ENCODE results near the gene MEIS2. TPM values are rescaled to one million over a fixed set of nuclear protein-coding genes. Genes with fewer than 3 reads are reported as not detected.

The MEIS2 gene
- polyA plus RNA-seq, 4 donors, result 138 to 178 (median 147) TPM

DNA sequence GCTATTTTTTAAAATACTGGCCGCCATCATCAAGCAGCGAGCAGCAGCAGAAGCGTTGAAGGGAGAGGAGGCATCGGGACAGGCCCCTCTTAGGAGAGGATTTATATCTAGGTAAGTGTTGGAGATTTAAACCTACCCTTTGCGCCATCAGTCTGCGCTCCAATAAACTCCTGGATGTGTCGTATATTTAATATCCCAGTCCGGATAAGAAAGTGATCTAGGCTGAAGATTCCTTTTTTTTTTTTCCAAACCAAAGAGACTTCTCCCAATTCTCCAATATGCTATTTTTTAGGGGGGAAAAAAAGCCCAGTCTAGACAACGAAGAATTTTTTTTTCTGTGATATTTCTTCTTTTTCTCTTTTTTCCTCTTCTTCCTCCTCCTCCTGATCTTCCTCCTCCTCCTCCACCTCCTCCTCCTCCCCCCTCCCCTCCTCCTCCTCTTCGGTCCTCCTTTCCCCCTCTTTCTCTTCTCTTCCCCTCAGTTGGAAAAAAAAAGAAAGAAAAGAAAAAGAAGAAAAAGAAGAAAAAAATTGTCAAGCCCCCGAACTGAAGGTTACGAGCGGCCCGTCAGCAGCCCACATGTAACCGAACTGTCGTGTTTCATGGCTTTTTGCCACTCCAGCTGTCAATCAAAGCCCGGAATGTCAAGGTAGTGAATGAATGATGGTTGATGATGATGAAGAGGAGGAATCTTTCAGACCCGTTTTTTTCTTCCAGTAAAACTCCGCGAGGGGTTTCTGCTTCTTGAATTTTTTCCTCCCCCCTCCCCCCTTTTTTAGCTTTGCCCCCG lies 835 bp downstream of the MEIS2 start:
- DNase-seq (ENCODE audit: low read depth in 4 of 4, low spot score in 2 of 4), result no peak

DNA sequence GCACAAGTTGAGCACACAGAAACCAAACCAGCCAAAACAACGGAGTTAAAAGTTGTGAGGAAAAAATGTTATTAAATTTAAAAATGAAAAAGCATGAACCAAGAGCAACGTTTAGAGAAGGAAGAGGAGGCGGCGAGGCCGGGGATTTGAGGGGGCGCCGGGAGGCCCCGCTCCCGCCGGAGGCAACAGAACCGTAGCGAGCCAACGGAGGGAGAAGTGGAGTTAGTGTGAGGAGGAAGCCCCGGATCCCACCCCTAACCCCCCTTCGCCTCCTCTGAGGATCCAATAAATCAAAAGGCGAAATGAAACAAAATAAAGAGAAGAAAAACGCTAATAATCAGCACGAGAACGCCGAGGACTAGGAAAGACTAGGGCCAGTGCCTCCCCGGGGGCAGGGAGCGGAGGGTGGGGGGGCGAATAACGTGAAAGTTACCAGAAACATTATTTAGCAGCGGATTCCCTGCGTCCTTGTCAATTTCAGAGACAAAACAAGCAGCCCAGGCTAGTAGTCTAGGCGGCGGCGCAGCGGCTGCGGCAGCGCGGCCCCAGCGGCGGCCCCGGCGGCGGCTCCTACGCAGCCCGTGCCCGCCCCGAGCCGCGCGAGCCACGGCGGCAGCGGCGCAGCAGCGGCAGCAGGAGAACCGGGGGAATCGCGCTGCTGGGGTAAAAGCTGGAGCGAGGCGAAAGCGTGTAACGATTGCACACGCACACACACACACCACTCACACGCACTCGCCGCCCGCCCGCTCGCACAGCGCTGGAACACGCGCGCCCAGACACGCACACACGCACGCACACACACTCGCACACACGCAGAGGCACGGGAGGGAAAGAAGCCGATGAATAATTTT lies 1.7 kb downstream of the MEIS2 start:
- no peak for DNase-seq (ENCODE audit: low read depth in 4 of 4, low spot score in 2 of 4)

DNA sequence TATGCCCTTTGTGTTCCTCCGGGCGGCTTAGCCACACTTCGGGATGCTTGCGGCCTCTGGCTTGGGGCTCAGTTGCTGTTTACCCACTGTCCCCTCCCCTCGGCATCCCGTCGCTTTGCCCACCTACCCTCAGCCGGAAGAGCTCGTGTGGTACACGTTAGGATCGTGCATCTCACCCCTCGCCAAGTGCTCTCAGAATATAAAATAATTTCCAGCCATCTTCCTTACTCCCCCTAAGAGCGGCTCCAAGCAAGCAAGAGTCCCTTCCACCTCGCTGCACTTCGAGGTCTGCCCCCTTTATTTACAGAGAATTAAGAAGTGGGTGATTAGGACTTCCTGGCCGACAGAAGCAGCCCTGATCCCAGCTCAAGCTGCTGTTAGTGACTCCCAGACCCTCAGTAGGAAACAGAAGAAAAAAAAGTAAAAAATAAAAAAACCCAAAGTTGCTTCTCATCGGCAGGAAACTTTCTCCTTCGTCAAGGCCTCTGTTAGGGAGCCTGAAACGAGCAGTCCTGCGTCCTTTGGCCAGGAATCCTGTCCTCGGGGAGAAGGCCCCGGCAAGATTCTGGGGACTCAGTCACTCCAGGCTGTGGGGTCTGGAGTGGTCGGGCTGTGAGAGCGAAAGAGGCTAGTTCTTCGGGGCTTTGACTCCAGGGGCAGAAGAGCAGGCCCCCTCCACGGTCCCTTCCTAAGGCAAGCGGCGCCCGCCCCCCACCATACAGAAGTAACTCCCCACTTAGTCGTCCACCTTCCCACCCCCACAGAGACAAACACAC lies 3.0 kb downstream of the MEIS2 start:
- no peak for DNase-seq (ENCODE audit: low read depth in 4 of 4, low spot score in 2 of 4)

DNA sequence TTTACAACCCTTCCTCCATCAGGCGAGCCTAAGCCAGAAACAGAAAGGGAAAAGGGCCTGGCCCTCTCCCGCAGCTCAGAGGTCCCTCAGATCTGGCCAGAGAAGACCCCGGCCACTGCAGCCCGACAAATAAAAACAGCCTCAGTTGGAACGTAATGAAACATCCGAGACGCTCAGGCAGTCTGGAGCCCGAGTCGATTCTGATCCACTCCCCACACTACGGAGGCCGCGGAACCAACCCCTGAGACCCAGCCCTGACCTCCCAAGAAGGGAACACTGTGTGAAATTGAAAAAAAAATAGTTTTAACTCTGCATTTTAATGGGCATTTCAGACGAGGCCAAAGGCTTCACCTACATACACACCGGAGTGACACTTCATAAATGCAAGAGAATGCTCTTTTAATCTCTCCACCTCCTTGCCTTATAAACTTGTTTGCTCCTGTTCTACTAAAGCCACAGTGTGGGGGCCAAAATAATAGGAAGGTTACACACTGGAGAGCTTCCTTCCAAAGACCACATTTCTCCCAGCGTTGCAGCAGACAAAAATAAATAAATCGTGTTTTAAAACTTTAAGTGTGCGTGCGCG lies 3.7 kb downstream of the MEIS2 start:
- DNase-seq (ENCODE audit: low read depth in 4 of 4, low spot score in 2 of 4), result no peak

DNA sequence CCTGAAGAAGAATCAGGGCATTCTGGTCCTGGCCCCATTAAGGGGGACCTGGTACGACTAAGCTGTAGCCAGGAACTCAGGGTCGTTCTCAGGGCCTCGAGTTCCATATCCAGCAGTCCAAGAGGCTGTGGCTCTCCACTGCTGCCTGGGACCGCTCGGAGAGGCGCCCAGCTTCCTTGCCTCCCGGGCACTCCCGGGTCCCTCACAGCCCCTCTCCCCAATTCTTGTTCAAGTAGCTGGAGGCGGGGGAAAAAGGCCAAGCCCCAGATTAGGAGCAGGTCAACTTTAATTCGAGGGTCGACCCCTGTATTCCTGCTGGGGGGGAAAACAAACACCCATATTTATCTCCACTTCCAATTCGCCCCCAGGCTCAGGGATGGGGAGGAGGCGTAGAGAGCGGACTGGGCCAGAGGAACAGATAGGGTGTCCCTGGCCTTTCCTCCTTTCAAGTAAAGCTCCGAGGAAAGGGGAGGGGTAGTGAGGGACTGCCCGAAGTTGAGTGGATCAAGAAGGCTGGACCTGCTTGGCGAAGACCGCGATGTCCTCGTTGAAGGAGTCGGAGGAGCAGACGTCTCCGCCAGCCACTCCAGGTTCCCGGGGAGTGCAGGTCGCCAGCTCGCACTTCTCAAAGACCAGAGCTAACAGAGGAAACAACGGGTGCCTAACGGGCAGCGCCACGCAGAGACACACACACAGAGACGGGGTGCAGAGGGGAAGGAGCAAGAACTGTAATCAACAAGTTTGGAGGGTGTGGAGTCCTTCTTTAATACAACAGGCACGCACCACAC lies 4.4 kb downstream of the MEIS2 start:
- DNase-seq (ENCODE audit: low read depth in 4 of 4, low spot score in 2 of 4), result no peak

DNA sequence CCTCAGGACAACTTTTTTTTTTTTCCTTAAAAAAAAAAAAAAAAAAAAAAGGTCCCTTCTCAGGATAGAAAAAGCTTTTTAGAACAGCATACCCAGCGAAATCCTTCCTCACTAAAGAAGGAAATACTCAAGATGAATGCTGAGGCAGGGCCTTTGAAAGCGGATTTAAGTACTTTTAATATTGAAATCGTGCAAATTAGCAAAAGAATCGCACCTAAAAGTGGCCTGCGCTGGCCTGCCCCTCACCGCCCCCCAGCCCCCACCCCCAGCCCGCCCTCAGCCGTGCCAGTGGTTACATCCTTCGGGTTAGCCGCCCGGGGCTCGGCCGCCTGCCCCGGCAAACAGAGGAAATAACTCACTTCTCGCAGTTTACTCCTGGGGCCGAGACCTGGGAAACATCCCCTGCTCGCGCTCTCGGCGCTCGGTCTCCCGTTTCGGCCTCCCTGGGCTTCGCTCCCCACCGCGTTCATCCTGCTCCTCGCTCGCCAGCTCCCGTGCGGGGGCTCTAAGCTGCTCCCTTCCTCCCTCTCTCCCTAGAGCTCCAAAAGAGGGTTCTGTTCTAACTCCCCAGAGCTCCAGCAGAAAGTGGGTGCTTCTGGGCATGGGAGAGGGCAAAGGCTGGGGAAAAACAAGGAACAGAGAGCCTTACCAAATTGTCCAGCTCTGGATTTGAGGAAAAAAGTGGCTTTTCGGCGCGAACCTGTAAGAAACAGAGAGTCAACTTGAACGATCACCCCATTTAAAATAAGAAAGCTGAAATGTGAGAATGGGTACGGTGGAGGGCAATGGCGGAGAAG lies 5.2 kb downstream of the MEIS2 start:
- no peak for DNase-seq (ENCODE audit: low read depth in 4 of 4, low spot score in 2 of 4)

DNA sequence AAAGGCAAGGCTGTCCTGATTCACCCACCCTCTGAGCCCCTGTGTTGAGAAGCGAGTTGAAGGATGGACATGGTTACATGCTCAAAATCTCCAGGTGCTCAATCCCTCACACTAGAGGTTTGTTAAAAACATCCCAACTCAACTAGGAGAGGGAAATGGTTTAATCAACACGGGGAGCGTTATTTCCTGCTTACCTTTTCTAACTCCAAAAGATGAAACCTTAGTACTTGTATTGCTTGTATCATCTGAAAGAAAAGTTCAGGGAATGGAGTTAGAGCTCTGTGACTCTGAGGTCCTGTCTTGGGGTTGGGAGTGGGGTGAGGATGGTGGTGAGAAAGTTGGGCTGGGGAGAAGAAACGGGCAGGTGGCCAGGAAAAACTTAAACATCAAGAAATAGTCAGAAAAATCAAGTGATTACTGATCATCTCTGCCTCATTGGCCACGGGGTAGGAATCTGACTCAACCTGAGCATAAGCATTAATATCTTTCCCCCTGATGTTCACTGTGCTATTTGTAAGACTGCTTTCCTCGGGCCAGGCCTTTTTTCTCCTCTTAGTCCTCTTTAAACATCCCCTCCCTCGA lies 5.9 kb downstream of the MEIS2 start:
- DNase-seq (ENCODE audit: low read depth in 4 of 4, low spot score in 2 of 4), result no peak

DNA sequence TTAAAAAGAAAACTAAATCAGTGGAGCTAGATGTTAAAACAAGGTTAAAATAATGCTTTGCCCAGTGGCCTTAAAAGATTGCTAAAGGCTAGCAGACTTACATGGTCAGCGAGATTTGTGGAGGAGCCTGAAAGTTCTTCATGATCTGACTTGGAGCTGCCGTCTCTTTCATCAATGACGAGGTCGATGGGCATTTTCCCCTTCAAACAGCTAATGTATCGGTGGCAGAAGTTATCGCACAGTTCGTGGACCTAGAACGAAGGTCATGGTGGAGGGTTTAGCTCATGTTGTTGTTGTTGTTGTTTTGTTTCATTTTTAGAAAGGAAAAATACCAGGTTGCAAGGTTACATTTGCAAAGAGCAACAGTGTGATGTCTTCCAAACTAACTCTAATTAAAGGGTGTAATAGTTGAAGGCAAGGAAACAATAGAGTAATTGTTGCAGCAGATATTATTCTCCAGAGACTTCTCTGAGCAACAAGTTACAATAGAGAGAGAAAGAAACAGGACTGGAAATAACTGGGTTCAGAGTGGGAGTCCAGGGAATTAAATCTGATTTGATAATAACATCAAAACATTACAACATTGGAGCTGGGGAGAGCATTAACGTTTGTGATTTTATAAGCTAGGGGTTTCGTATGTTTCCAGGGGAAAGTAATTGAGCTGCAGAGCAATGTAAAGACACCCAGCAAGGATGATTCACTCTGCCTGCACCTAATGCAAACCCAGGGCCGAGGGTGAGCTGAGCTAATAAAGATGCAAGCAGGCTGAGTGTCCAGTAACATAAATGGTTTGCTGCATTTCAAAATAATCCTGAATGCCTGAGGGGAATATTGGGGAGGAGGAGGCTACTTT lies 6.6 kb downstream of the MEIS2 start:
- no peak for DNase-seq (ENCODE audit: low read depth in 4 of 4, low spot score in 2 of 4)

DNA sequence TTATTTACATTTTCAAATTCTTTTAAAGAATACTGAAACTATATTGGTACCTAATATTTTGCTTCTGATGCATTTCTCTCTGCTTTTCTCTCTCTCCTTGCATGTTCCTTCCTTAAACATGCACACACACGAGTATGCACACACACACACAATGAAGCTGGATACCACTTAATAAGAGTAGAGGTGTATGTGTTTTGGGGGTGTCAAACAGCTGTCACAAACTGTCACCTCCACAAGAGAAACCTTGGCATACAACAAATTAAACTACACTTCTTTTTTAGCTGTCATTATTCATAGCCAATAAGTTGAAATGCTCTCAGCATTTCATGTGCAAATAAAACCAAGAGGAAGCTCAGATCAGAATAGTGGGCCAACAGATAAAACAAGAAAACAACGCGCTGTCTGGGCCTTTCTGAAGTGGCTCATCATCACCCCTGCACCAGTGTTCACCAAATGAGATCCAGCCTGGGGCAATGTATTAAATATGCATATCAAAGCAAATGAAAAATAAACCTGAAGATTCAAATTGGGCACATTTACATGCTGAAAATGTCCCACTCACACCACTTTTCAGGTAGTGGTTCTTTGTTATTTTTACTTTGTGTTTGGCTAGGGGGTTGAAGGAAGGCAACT lies 9.7 kb downstream of the MEIS2 start:
- no peak for DNase-seq (ENCODE audit: low read depth in 4 of 4, low spot score in 2 of 4)

DNA sequence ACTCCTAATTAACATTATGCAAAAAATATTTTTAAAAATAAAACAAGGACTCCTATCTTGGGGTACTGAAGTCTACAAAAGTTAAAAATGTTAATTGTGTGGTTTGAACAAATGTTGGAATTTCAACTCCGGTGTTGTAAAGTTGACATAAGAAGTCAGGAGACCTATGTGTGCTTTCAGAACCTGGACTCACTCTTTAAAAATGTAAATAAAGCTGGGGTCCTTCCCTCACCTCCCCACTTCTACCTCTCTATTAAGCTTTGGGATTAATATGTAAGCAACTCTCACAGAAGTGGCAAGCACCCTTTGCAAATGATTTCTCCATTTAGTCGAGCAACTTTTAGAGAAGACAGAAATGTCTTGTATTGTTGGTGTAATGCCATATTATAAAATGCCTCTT lies 11.9 kb downstream of the MEIS2 start:
- no peak for DNase-seq (ENCODE audit: low read depth in 4 of 4, low spot score in 2 of 4)

DNA sequence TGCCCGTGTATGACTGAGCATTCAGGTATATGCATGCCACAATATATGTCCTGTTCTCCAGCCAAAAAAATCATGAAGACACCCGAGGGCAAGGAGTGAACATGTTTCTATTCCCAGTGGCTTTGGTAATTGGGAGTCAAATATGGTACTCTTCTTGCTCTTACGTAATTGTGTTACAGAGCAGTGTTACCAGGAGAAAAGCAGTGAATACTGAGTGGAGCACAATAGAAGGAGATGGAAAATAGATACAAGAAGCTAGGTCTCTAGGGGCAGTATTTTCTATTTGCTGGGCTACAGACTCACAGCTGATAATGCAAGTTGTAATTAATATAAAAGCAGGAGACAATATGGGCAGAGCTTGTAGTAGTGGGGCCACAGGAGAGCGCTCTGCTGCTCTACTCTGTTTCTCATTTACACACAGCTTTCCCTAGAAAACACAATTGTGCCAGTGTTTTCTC lies 13.2 kb downstream of the MEIS2 start:
- no peak for DNase-seq (ENCODE audit: low read depth in 4 of 4, low spot score in 2 of 4)

DNA sequence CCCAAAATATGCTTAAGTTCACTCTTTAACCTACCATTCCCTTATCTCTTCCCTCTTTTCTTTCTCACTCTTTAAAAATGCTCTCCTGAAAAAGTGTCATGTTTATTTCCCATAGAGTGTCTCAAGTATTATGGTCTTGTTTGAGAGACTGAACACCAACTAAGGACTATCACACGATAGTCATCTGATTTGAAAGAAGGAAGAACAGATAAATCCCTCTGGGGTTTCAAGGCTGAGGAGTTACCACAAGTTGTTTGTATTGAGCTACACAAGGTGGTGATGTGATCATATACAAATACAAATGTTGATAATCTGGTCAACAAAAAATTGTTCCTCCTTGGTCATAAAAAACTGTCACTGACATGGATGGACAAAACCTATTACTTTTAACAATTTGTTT lies 13.8 kb downstream of the MEIS2 start:
- DNase-seq (ENCODE audit: low read depth in 4 of 4, low spot score in 2 of 4), result no peak

DNA sequence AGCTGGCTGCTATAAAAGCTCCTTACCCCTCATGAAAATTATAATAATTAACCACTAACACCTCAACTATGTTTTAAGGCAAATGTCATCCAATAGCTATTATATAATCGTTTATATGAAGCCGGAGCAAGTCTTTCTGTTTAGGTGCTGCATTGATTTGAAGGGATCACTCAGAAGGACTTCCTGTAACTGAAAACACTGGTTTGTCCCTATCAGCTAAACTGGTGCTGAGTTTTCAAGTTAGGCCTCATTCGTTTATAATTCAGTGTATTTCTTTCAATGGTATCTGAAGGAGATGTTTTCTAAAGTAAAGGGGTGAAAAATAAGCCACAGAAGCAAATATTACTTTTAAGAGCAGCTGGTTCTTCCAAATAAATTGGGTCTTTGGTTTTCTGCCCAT lies 14.2 kb downstream of the MEIS2 start:
- DNase-seq (ENCODE audit: low read depth in 4 of 4, low spot score in 2 of 4), result no peak

DNA sequence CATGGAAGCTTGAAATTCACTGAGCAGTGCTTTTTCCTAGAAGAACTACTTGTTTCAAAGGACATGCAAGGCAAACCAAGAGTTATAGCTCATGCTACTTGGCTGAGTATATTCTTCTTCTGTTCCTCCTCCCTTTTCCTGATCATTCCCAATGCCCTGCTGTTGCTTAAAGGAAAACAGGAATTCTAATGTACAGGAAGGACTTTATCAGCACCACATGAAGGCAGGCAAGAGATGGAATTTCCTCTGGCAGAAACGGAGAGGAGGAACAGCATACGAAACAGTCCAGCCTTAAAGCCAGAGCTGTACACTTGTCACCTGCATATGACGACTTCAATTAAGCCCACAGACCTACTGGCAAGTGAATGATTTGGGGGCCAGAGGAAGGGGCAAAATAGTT lies 15.7 kb downstream of the MEIS2 start:
- DNase-seq (ENCODE audit: low read depth in 4 of 4, low spot score in 2 of 4), result no peak

DNA sequence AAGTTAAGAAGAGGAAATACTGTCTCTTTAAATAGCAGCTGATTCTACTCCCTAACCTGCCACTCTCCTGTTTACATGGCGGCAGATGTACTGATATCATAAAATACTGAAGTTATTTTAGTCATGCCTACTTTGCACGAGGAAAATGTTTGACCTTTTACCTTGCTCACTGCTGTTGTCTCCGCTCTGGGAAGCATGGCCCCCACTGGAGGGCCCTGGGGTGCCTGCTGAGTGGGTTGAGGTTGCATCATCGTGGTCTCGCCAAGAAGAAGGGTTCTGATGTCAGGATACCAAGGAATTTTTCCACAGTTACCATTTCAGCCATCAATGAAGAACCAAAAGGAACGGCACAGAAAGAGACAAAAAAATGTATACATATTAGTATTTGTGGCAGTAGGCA lies 16.7 kb downstream of the MEIS2 start:
- no peak for DNase-seq (ENCODE audit: low read depth in 4 of 4, low spot score in 2 of 4)

DNA sequence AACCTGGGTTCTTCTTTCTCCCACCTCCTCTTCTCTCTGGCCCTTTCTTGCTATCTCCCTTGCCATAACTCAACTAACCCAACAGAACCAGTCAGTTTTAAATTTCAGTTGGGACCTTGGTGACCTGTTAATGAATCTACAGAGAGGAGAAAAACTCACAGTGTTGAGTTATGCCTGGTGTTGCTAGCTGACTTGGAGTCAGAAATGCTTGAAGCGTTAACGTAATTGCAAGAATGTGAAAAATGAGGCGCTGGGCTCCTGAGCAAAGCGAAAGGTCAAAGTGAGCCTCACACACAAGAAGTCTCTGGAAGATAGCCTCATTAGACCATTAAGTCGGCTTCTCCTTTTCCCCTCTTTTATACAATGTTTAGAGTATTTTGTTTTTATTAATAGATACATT lies 18.4 kb downstream of the MEIS2 start:
- DNase-seq (ENCODE audit: low read depth in 4 of 4, low spot score in 2 of 4), result no peak

DNA sequence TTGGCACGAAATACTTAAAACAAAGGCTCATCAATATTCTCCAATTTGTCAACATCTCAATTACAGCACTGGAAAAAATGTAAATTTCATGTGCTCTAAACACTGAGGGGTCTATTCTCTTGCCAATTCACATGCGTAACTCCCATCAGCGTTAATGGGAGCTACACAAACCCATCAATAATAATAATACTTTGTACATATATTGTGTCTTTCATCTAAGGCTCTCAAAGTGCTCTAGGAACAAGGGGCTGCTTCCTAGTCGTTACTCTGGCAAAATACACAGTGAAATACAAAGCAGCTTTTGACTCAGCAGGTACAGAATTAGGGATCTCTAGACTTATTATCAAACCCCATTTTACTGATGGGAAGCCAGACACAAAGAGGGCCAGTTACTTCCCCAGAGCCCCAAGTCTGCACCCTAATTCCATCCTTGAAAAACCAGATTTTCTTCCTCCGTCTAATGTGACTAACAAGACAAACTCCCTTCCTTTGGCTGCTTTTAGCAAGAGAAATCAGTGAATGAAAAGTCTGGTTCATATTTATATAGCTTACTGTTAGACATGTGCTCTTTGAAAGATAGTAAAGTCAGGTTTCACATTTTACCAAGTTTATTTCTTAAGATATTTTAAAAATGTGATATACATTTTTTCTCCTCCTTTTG lies 20.0 kb downstream of the MEIS2 start:
- DNase-seq (ENCODE audit: low read depth in 4 of 4, low spot score in 2 of 4), result no peak
